HFFc6 (cell line): ENCODE data around the gene CD58. TPM values are rescaled to one million over a fixed set of nuclear protein-coding genes. Genes with fewer than 3 reads are reported as not detected.
"Not testable (repeated sequence)": the region's sequence is repeated elsewhere in the genome, so short reads cannot be mapped to it uniquely, and the experiment has no call there.

Experiments
- DNase-seq: peaks from one replicate; pipeline ENCODE4 v3.0.0-alpha.2; 2018
- H3K27ac Mint-ChIP-seq: 2 replicates; pipeline ENCODE4 v1.8.0; 2020; ENCODE audit warnings: mild to moderate bottlenecking, mixed read lengths
- H3K27me3 Mint-ChIP-seq: 2 replicates; pipeline ENCODE4 v1.8.0; 2021; ENCODE audit warnings: mild to moderate bottlenecking, moderate library complexity, mixed read lengths; ENCODE audit not compliant: insufficient read depth
- H3K36me3 Mint-ChIP-seq: 2 replicates; pipeline ENCODE4 v1.8.0; 2021; ENCODE audit warnings: low read depth, mixed read lengths
- H3K4me1 Mint-ChIP-seq: 2 replicates; pipeline ENCODE4 v1.8.0; 2020; ENCODE audit warnings: low read depth, mixed read lengths
- H3K4me3 Mint-ChIP-seq: 2 replicates; pipeline ENCODE4 v1.8.0; 2020; ENCODE audit warnings: mild to moderate bottlenecking, moderate library complexity, mixed read lengths
- H3K9me3 Mint-ChIP-seq: 2 replicates; pipeline ENCODE4 v1.8.0; 2020; ENCODE audit warnings: mild to moderate bottlenecking, mixed read lengths
- total RNA-seq, 6 experiments: library from RNA; stranded (reverse); fragmentation: NEBNext Ultra II Directional; extraction: Animal tissue kit (Norgen Biotek cat#: 25700); gene quantifications; 2 replicates in 1 of 6; 3 replicates in 5 of 6; pipeline ENCODE4 v1.2.3, GENCODE V29; 2021
- TF ChIP-seq, protein P1 (sequence below): fragments of 200-600 bp; sonication (generic); IDR thresholded peaks from 2 replicates; pipeline ENCODE4 v1.5.0; 2021; ENCODE audit warnings: antibody characterized with exemption, mild to moderate bottlenecking

Gene CD58
- total RNA-seq, 6 experiments from 2014 or later = 6.6 to 9.5 (median 8.5) TPM

DNA sequence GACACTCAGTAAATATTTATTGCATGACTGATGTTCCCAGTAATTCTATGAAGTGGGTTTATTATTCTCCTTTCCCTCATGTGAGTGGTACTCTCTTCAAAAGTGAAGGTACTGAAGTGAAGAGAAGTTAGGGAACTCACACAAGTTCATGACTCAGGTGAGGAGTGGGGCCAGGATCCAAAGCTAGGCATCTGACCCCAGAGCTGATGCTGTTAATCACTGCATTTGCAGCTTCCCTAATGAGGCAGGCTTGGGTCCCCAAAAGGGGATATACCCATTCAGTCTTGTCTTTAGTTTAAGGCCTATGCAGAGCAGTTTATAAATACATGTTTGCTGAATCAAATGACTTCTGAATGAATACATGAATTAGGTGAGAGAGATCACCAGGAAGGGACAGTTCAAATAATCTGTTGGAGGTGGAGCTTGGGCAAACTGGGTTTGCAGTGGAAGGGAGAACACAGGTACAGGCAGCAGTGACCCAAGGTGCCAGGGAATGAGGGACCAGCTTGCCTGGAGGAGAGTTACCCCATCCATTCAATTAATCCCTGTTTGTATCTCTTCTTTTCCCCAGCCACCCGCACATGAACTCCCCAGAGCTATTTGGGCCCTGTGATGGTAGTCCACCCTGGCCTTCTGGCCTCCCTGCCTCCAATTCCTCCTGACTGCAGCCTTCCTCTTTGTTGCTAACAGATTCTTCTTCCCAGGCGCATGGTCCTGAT, 2.0 kb downstream of the CD58 start:
- Mint-ChIP-seq H3K9me3 (no peaks in the 10 kb centered on the region), H3K36me3 (peaks cover 6% of the 10 kb centered on the region), H3K27me3 (peaks cover 5% of the 10 kb centered on the region), H3K27ac (no peak overlapping the region), H3K4me1 (peaks cover 53% of the 10 kb centered on the region), H3K4me3 (no peak overlapping the region; the same call in 1 of the 2 replicates)
- no peak for DNase-seq
- TF ChIP-seq, protein P1, sequence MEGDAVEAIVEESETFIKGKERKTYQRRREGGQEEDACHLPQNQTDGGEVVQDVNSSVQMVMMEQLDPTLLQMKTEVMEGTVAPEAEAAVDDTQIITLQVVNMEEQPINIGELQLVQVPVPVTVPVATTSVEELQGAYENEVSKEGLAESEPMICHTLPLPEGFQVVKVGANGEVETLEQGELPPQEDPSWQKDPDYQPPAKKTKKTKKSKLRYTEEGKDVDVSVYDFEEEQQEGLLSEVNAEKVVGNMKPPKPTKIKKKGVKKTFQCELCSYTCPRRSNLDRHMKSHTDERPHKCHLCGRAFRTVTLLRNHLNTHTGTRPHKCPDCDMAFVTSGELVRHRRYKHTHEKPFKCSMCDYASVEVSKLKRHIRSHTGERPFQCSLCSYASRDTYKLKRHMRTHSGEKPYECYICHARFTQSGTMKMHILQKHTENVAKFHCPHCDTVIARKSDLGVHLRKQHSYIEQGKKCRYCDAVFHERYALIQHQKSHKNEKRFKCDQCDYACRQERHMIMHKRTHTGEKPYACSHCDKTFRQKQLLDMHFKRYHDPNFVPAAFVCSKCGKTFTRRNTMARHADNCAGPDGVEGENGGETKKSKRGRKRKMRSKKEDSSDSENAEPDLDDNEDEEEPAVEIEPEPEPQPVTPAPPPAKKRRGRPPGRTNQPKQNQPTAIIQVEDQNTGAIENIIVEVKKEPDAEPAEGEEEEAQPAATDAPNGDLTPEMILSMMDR = no peak

DNA sequence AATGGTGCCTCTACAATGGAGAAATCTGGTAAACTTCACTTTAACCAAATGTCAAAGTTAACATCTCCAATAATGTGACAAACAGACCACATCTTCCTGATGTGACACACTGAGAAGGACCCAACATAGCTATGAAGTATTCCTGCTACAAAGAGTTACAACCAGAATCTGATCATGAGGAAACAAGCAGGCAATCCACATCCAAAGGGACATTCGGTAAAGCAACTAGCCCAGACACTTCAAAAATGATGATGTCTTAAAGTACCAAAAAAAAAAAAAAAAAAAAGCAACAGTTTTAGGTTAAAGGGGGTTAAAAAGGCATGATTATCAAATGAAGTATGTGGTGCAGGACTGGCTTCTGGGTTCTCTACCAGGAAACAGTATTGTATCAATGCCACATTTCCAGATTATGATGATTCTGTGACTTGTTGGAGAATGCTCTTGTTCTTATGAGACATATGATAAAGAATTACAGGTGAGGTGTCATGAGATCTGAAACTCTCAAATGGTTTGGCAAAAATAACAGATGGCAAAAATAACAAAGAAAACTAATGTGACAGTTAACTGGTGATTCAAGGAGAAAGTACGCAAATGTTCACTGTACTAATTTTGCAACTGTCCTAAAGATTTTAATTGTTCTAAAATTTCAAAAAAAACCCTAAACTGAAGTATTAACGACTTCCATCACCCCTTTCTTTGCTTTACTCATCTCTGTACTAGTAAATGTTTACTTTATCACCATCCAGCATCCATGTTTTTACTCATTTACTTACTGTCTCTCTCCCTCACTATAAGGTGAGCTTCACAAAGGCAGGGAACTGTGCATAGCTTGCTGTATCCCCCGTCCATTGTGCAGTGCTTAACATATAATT, 2.8 kb downstream of the CD58 start:
- H3K36me3 Mint-ChIP-seq = peaks cover 7% of the 10 kb centered on the region

GRCh38 chr1:116565222-116565621, 5.6 kb downstream of the CD58 start:
- peaks cover 5% of the 10 kb centered on the region; the same call in 1 of the 2 replicates for H3K9me3 Mint-ChIP-seq
- no peak overlapping the region for H3K27ac Mint-ChIP-seq
- peaks cover 34% of the 10 kb centered on the region for H3K4me1 Mint-ChIP-seq
- H3K4me3 Mint-ChIP-seq = no peak overlapping the region
- DNase-seq = no peak
- no peaks in the 10 kb centered on the region; the same call in none of the 2 replicates for H3K27me3 Mint-ChIP-seq
- TF ChIP-seq, protein P1 = no peak
- peaks cover 16% of the 10 kb centered on the region for H3K36me3 Mint-ChIP-seq

More for the DNA sequence above, 2.8 kb downstream of the CD58 start:
- no peaks in the 10 kb centered on the region for H3K9me3 Mint-ChIP-seq
- TF ChIP-seq, protein P1 = no peak
- peaks cover 45% of the 10 kb centered on the region for H3K4me1 Mint-ChIP-seq
- H3K27ac Mint-ChIP-seq = no peak overlapping the region
- DNase-seq = no peak
- peaks cover 5% of the 10 kb centered on the region for H3K27me3 Mint-ChIP-seq
- no peak overlapping the region; the same call in 1 of the 2 replicates for H3K4me3 Mint-ChIP-seq

- H3K27me3 Mint-ChIP-seq = no peaks in the 10 kb centered on the region; the same call in none of the 2 replicates
- H3K27ac Mint-ChIP-seq = no peak overlapping the region
- TF ChIP-seq, protein P1 = no peak
- H3K9me3 Mint-ChIP-seq = peaks cover 5% of the 10 kb centered on the region; the same call in 1 of the 2 replicates
- no peak for DNase-seq
- no peak overlapping the region for H3K4me3 Mint-ChIP-seq
- H3K36me3 Mint-ChIP-seq = peaks cover 16% of the 10 kb centered on the region
- peaks cover 26% of the 10 kb centered on the region for H3K4me1 Mint-ChIP-seq
Measured at GRCh38 chr1:116564426-116564825, 6.4 kb downstream of the CD58 start.

- not testable (repeated sequence) for H3K4me1 Mint-ChIP-seq, H3K27me3 Mint-ChIP-seq, DNase-seq, H3K9me3 Mint-ChIP-seq, H3K27ac Mint-ChIP-seq, H3K4me3 Mint-ChIP-seq
- H3K36me3 Mint-ChIP-seq = peaks cover 16% of the 10 kb centered on the region
Measured at GRCh38 chr1:116562465-116562864, 8.4 kb downstream of the CD58 start.

DNA sequence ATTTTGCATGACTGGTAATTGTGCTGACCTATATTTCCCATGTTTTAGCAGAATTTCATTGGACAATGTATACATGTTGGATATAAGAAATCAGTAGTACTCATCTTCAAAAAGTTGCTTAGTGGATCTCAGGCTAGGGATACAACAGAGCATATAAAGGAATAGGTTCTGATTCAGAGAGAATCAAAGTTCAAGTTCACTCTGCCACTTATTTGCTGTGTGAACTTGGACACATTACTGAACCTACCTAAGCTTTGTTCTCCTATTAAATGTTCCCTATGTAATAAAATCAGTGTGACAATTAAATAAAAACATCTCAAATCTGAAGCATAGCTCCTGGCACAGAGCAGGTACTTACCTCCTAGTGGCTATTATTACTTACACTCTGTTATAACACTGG, 9.3 kb downstream of the CD58 start:
- no peak for DNase-seq
- H3K4me3 Mint-ChIP-seq = no peak overlapping the region
- TF ChIP-seq, protein P1 = no peak
- peaks cover 16% of the 10 kb centered on the region for H3K36me3 Mint-ChIP-seq
- peaks cover 5% of the 10 kb centered on the region; the same call in 1 of the 2 replicates for H3K9me3 Mint-ChIP-seq
- H3K4me1 Mint-ChIP-seq = peaks cover 10% of the 10 kb centered on the region
- no peaks in the 10 kb centered on the region; the same call in 1 of the 2 replicates for H3K27me3 Mint-ChIP-seq
- no peak overlapping the region for H3K27ac Mint-ChIP-seq
